Activated T-cell treated with anti-CD3 and anti-CD28 coated beads for 4 hours (primary cell): ENCODE measurements around the gene CISD1.
"Not testable (repeated sequence)": the region's sequence is repeated elsewhere in the genome, so short reads cannot be mapped to it uniquely, and the experiment has no call there.

Experiments used
- DNase-seq: peaks from one replicate; pipeline ENCODE4 v3.0.0-alpha.2; 2020

CISD1 gene

GRCh38 chr10:58268946-58269781 is at the start of gene CISD1:
TSS of gene CISD1 (plus strand) at chr10:58269162. CDS start at chr10:58269274, 112 bp downstream.
- peak; percentile 90 for DNase-seq

DNA sequence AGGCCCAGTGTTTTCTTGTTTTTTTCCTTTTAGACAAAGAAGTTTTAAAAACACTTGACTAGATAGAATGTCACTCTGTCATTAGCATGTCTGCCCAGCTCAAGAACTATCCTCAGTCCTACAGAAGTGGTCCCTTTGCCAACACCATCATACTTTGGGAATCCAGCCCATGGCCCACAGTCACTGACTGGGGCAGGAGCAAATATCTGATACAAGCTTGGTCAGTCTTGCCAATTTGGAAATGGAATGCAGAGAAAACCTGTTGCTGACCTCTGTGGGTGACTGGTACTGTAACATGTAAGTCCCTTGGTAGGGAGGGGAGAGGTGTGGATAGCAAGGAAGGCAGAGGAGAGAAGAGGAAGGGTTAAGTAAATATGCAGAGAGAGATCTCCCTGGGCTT is 49.1 kb upstream of the CISD1 start:
- DNase-seq = no peak

GRCh38 chr10:58220769-58221451 is 48.1 kb upstream of the CISD1 start:
- DNase-seq = no peak

GRCh38 chr10:58225654-58226053 is 43.3 kb upstream of the CISD1 start:
- no peak for DNase-seq

- not testable (repeated sequence) for DNase-seq
These were observed 39.1 kb upstream of the CISD1 start for GRCh38 chr10:58229856-58230255.

DNA sequence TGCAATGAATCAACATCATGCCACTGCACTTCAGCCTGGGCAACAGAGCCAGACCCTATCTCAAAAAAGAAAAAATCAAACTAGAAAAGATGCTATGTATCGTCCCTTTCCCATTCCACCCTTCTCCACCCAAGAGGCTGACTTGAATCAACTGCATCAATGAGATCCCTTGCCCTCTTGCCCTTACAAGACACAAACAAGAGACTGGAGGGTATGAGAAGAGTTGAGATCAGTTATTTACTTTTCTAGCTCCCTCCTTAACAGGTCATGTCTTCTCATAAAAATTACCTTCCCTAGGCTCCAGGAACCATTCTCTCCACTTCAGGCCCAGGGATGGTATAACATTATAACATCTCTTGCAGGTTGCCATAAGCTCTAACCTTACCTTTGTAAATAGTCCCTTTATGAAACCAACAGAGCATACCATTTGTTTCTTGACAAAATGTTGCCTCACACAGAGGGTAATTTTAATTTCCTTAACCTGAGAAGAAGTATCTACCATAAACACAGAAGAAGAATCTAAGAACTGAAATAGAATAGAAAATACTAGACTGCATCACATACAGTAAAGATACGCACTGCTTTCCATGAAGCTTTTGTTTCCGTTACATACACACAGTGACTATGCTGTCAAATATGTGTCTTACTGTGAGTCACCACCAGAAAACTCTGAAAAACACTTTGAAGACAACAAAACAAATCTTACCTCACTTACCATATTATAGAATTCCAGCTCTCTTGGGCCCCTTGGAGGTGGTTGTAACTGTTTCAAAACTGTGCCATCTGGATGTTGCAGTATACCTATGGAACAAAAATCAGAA is 31.7 kb upstream of the CISD1 start:
- DNase-seq = no peak

DNA sequence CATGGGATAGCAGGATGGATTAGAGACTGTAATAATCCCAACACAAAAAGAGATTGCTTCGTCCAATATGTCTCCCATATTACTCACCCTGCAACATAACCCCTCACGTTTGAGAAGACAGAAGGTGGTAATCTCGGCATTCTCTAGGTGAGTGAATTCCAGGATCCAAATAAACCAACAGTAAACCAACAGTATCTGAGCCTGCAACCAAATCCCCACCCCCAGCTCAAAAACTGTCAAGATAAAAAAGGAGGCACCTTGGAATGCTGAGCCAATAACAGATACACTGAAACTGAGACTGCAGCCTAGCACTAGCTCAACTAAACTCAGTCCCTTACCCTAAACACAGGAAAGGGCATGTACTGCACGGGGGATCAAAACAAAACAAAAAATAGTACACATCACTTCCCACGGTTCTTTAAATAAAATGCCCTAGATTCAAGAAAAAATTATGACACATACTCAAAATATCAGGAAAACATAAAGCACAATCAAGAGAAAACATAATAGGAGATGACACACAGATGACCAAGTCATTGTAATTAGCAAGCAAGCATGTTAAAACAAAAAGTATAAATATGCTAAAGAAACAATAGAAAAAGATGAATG is 29.3 kb upstream of the CISD1 start:
- DNase-seq = no peak

DNA sequence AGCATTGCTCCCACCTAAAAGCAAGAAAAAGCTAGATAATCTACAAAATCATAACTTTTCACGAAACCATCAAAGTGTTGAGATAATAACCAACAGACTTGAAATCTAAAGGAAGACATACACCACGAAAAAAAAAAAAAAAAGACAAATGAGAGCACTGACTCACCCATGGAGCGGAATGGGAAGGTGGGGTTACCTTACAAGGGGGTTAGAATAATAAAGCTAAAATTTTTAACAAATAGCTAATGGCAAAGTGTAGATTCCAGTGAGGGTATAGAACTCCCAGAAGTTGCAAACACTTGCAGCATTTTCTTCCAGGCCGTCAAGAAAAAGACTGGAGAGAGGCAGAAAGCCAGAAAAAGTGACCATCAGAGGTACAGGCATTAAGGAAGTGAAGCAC is 28.4 kb upstream of the CISD1 start:
- no peak for DNase-seq

- DNase-seq = no peak
These were observed 27.6 kb upstream of the CISD1 start for GRCh38 chr10:58241346-58241745.

GRCh38 chr10:58243269-58243668 is 25.7 kb upstream of the CISD1 start:
- DNase-seq = no peak

- not testable (repeated sequence) for DNase-seq
These were observed 25.2 kb upstream of the CISD1 start for GRCh38 chr10:58243801-58244200.

DNA sequence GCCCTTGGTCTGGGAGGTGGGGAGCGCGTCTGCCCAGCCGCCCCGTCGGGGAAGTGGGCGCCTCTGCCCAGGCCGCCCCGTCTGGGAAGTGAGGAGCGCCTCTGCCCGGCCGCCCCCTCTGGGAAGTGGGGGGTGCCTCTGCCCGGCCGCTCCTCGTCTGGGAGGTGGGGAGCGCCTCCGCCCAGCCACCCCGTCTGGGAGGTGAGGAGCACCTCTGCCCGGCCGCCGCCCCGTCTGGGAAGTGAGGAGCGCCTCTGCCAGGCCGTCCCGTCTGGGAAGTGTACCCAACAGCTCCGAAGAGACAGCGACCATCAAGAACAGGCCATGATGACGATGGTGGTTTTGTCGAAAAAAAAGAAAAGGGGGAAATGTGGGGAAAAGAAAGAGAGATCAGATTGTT is 24.7 kb upstream of the CISD1 start:
- not testable (repeated sequence) for DNase-seq

DNA sequence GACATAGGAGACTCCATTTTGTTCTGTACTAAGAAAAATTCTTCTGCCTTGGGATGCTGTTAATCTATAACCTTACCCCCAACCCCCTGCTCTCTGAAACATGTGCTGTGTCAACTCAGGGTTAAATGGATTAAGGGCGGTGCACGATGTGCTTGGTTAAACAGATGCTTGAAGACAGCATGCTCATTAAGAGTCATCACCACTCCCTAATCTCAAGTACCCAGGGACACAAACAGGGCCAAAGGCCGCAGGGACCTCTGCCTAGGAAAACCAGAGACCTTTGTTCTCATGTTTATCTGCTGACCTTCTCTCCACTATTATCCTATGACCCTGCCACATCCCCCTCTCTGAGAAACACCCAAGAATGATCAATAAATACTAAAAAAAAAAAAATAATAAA is 24.3 kb upstream of the CISD1 start:
- not testable (repeated sequence) for DNase-seq

DNA sequence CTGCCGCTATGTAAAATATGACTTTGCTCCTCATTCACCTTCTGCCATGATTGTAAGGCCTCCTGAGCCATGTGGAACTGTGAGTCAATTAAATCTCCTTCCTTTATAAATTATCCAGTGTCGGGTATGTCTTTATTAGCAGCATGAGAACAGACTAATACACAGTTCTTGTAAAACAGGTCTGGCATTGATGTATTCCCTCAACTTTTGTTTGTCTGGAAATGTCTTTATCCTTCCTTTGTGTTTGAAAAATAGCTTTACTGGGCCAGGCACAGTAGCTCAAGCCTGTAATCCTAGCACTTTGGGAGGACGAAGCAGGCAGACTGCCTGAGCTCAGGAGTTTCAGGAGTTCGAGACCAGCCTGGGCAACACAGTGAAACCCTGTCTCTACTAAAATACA is 15.8 kb upstream of the CISD1 start:
- no peak for DNase-seq

GRCh38 chr10:58254644-58255043 is 14.3 kb upstream of the CISD1 start:
- no peak for DNase-seq

GRCh38 chr10:58256013-58256780 is 12.8 kb upstream of the CISD1 start:
- not testable (repeated sequence) for DNase-seq

DNA sequence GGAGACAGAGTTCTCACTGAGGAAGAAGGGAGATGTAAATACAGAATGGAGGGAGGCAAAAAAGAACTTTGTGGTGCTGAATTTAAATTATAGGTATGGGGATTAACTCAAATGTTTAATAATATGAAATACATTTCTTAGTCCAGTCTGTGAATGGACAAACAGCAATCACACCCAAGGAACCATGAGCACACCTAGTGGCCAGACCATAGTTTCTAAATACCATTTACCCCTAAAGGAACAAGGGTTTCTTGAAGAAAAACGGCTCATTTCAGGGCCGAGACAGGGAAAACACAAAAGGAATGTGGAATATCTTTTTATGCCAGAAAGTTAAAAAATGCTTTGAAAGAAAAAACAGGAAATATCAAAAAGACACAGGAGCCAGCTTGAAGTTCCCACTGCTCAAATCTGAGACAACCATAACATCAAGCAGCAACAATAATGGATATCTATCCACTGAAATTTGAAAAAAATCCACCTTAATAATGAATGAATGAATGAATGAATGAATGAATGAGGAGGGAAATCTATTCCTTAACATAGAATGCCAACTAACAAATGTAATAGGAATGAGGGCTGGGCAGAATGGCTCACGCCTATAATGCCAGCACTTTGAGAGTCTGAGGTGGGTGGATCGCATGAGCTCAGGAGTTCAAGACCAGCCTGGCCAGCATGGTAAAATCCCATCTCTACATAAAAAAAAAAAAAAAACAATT is 9.8 kb upstream of the CISD1 start:
- no peak for DNase-seq

DNA sequence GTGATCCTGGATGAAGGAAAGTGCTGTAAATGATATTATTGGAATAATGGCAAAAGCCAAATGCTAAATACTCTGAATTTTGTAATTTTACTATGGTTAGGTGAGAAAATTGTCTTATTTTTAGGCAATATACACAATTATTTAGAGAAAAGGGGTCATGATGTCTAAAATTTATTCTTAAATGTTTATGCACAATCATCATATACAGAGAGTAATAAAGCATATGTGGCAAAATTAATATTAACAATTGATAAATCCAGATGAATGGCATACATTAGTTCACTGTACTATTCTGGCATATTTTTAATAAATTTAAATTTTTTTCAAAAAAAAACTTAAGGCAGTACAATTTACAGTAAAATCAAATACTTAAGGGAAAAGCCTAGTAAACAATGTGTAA is 8.6 kb upstream of the CISD1 start:
- no peak for DNase-seq

DNA sequence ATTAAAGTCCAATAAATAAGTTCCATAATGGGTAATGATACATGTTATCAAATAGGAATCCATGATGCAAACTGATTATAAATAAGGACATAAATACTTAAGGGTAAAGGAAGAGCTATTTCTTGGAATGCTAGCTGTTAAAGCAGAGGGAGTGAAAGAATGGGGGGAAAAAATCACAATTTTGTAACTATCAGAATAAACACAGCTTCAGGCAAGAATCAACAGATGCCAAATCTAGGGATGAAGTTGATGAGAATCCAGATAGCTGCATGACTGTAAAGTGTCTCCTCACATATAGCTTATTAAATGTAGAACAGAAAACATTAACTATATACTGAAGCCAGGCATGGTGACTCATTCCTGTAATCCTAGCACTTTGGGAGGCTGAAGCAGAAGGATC is 6.2 kb upstream of the CISD1 start:
- DNase-seq = no peak

DNA sequence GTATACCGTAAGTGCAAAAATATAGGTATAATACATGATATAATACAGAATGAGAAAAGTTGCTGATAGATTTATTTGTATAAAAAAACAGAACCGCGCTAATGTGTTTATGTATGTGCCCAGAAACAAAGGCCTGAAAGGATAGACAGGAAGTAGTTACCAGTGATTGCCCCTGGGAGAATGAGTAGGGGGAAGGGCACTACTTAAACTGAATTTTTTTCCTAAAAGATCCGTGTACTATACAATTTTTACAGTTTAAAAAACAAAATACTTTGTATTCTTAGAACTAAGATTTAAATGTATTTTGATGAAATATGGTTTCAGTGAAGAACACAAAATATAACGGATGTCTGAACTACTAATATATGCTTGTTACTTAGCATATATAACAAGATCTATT is 4.2 kb upstream of the CISD1 start:
- DNase-seq = no peak

DNA sequence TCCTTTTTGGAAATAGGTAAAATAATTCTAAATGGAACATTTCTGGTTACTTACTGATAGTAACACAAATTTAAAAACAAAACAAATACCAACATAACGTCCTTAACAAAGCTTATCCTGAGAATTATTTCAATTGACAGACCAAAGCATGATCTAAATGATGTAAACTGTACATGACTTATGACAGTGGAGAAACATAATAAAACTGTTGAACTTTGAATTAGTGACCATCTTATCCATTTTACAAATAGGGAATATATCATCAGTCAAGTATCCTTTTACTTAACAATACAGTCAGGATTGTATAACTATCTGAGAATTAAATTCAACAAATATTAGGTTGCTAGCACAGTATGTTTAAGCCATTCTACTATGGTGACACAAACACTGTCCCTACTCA is 3.7 kb upstream of the CISD1 start:
- DNase-seq = no peak
